Measurements from ENCODE around the gene PARD6G. TPM values are rescaled to one million over a fixed set of nuclear protein-coding genes. Genes with fewer than 3 reads are reported as not detected.
A peak's percentile ranks its signal among the peaks of the same experiment; 100 is the strongest.

Gene PARD6G, protein sequence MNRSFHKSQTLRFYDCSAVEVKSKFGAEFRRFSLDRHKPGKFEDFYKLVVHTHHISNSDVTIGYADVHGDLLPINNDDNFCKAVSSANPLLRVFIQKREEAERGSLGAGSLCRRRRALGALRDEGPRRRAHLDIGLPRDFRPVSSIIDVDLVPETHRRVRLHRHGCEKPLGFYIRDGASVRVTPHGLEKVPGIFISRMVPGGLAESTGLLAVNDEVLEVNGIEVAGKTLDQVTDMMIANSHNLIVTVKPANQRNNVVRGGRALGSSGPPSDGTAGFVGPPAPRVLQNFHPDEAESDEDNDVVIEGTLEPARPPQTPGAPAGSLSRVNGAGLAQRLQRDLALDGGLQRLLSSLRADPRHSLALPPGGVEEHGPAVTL
- 17.9 and 18.8 TPM in 2 replicates for total RNA-seq (2021; fragmentation: NEBNext Ultra II Directional; extraction: Animal tissue kit (Norgen Biotek cat#: 25700))
- polyA plus RNA-seq (2011; rRNA removed), result 11.3 and 12.0 TPM in 2 replicates
- polyA plus RNA-seq (2011; cell fraction: cytosol; rRNA removed), result 10.3 TPM
- 12.3 TPM for polyA plus RNA-seq (2011; cell fraction: nucleus; rRNA removed)
- 10.3 to 14.1 TPM (median 12.3 TPM) in 4 replicates for polyA plus RNA-seq (2012, experiment 1 of 2)
- 15.3 TPM for polyA plus RNA-seq (2012, experiment 2 of 2)
- polyA plus RNA-seq (2013, experiment 1 of 2), result 9.8 TPM
- 8.7 TPM for polyA plus RNA-seq (2013, experiment 2 of 2)
- 7.8 and 9.6 TPM in 2 replicates for polyA minus RNA-seq (2011; rRNA and poly(A)+ RNA removed)
- 10.9 TPM for polyA minus RNA-seq (2011; cell fraction: cytosol; rRNA and poly(A)+ RNA removed)
- 11.1 TPM for polyA minus RNA-seq (2011; cell fraction: nucleus; rRNA and poly(A)+ RNA removed)
- long read RNA-seq, experiment 1, partial matches to known transcripts, result 0 of 12 reads
- long read RNA-seq, experiment 1, other reads (novel, unspliced or antisense), result 12 of 12 reads
- long read RNA-seq, experiment 2, partial matches to known transcripts, result 0 of 1 reads
- long read RNA-seq, experiment 2, other reads (novel, unspliced or antisense), result 1 of 1 reads

DNA sequence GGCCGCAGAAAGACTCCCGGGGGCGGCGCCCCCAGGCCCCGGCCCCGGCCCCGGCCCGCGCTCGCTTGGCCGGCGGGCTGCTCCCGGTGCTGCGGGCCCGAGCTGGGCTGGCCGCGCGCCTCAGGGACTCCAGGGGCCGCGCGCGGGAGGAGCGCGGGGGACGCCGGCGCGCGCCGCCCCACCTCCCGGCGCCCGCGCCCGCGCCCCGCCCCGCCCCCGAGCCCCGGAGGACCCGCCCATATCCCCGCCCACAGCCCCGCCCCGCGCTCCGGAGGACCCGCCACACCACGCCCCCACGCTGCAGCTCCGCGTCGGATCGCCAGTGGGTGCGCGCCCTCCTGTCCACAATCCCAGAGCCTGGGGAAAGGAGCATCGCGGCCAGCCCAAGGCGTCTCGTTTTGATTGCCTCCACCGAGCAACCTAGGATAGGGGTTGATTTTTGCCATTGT, at the start of gene PARD6G:
PARD6G (minus strand) TSS at position 122 of the 449 bp plus-strand sequence. CDS start 166 bp downstream, outside the sequence.
- Histone ChIP-seq H2BK5ac (ENCODE audit: low read depth, low read length) (no peak within 1 kb of the TSS), H2AK5ac (ENCODE audit: low read depth, low read length) (no peak within 1 kb of the TSS), H4K20me1 (replicated peaks in 1 of 2; ENCODE audit: control insufficient read depth in 1 of 2, insufficient read depth in 2 of 2, low read length in 2 of 2) (peaks cover under 1 to 2% of the 10 kb centered on the region in 2 experiments), H3K9ac (replicated peaks in 1 of 4; ENCODE audit: extremely low read depth in 1 of 4, low read depth in 3 of 4, low read length in 3 of 4) (peak within 1 kb of the TSS; percentile 46 to 79 (median 60)), H3K9me3 (ENCODE audit: insufficient read depth in 2 of 2, low read depth in 1 of 2, low read length in 1 of 2) (no peaks in the 10 kb centered on the region), H3K27me3 (replicated peaks in 1 of 4; ENCODE audit: control insufficient read depth in 3 of 4, extremely low read depth in 1 of 4, insufficient read depth in 3 of 4, low read length in 3 of 4) (no peaks in the 10 kb centered on the region; a peak in 2 of 7 replicates), H3K23me2 (ENCODE audit: low read depth, low read length) (peaks cover 9% of the 10 kb centered on the region), H2BK120ac (replicated peaks; ENCODE audit: low read depth, low read length) (no peak within 1 kb of the TSS), H3K4me2 (ENCODE audit: insufficient read depth in 1 of 2, low read depth in 2 of 2, low read length in 2 of 2) (peak within 1 kb of the TSS; percentile 77 to 92), H3K4me1 (replicated peaks in 1 of 4; ENCODE audit: control insufficient read depth in 3 of 4, insufficient read depth in 4 of 4, low read length in 3 of 4) (peaks cover 0 to 5% (median 0%) of the 10 kb centered on the region in 4 experiments; a peak in 1 of 7 replicates), H3K79me2 (ENCODE audit: control insufficient read depth in 1 of 2, insufficient read depth in 2 of 2, low read length in 2 of 2) (peaks cover 0 to 5% of the 10 kb centered on the region in 2 experiments; a peak in 1 of 4 replicates), H3K14ac (ENCODE audit: insufficient read length) (peak within 1 kb of the TSS; percentile 28), H4K8ac (ENCODE audit: extremely low read depth, insufficient read depth, low read length) (peak within 1 kb of the TSS; percentile 12; the same call in 1 of the 2 replicates), H3K4me3 (ENCODE audit: extremely low read depth in 1 of 4, insufficient read depth in 2 of 4, low read depth in 3 of 4, low read length in 4 of 4) (peak within 1 kb of the TSS; percentile 71 to 96 (median 75)), H3K79me1 (ENCODE audit: low read depth, low read length) (peaks cover 4% of the 10 kb centered on the region; the same call in 1 of the 2 replicates), H2BK20ac (ENCODE audit: low read length) (no peak within 1 kb of the TSS), H3K36me3 (ENCODE audit: control insufficient read depth in 2 of 4, insufficient read depth in 4 of 4, low read length in 3 of 4) (no peaks in the 10 kb centered on the region), H2BK12ac (ENCODE audit: low read depth, low read length) (no peak within 1 kb of the TSS), H3K4ac (replicated peaks; ENCODE audit: insufficient read length, low read depth, low read length) (no peak within 1 kb of the TSS), H3K56ac (replicated peaks; ENCODE audit: insufficient read length, low read depth, low read length) (no peak within 1 kb of the TSS), H3K27ac (ENCODE audit: low read depth, low read length) (no peak within 1 kb of the TSS), H4K5ac (ENCODE audit: insufficient read length, low read depth, low read length) (peak within 1 kb of the TSS; percentile 28), H2BK15ac (ENCODE audit: low read length) (no peak within 1 kb of the TSS), H3K23ac (ENCODE audit: insufficient read length) (no peak within 1 kb of the TSS), H3K18ac (ENCODE audit: extremely low read depth, low read length) (no peak within 1 kb of the TSS; the same call in none of the 2 replicates), H2AFZ (ENCODE audit: low read length) (no peak within 1 kb of the TSS), H4K91ac (replicated peaks; ENCODE audit: insufficient read length, low read length) (no peak within 1 kb of the TSS)
- FAIRE-seq, result no peak
- ChIA-PET CTCF (ENCODE audit: partially characterized antibody) (interaction anchor here (0.8 to 6.0 kb wide), 6 partner anchors 37 to 88 kb away, joined by 3 to 30 read pairs (median 4); no protein-coding TSS in a partner anchor), POLR2A (ENCODE audit: partially characterized antibody) (interaction anchor here (0.7 to 1.3 kb wide), 2 partner anchors 41 to 91 kb away, joined by 3 to 4 read pairs; no protein-coding TSS in a partner anchor)
- DNase-seq (ENCODE audit: low read depth in 1 of 2, low spot score in 2 of 2), result peak in 1 of 2 experiments; percentile 79
- 5% methylated on average over 13 of the region's 60 CpGs; no CpG with 5 or more reads in 1 of the 2 experiments for WGBS, 2 experiments (ENCODE audit: extremely low coverage in 1 of 2, insufficient coverage in 1 of 2, insufficient read length in 1 of 2, insufficient replicate concordance in 2 of 2, low coverage in 1 of 2, low lambda C conversion rate in 2 of 2, missing lambda C conversion rate in 1 of 2)
- TF ChIP-seq SP2 (IDR thresholded peaks at IDR 0.05; ENCODE audit: low read length) (no peak), BACH1 (IDR thresholded peaks at IDR 0.05; ENCODE audit: low read length) (peak; percentile 66), HDAC2 (IDR thresholded peaks at IDR 0.05; ENCODE audit: borderline replicate concordance in 1 of 2, low read depth in 2 of 2, low read length in 2 of 2) (peak in 1 of 2 experiments; percentile 84; a peak in 1 of 4 replicates), EGR1 (IDR thresholded peaks at IDR 0.05; ENCODE audit: borderline replicate concordance, low read depth, low read length) (no peak)
- TF ChIP-seq, protein P1, sequence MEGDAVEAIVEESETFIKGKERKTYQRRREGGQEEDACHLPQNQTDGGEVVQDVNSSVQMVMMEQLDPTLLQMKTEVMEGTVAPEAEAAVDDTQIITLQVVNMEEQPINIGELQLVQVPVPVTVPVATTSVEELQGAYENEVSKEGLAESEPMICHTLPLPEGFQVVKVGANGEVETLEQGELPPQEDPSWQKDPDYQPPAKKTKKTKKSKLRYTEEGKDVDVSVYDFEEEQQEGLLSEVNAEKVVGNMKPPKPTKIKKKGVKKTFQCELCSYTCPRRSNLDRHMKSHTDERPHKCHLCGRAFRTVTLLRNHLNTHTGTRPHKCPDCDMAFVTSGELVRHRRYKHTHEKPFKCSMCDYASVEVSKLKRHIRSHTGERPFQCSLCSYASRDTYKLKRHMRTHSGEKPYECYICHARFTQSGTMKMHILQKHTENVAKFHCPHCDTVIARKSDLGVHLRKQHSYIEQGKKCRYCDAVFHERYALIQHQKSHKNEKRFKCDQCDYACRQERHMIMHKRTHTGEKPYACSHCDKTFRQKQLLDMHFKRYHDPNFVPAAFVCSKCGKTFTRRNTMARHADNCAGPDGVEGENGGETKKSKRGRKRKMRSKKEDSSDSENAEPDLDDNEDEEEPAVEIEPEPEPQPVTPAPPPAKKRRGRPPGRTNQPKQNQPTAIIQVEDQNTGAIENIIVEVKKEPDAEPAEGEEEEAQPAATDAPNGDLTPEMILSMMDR (IDR thresholded peaks at IDR 0.05; ENCODE audit: control extremely low read depth in 1 of 3, insufficient read depth in 1 of 3, low read depth in 1 of 3, low read length in 3 of 3), result peak in 1 of 3 experiments; percentile 5; a peak in 1 of 4 replicates

Data from H1 (cell line).